Measurements from ENCODE around the gene CYP4F8.
A peak's percentile ranks its signal among the peaks of the same experiment; 100 is the strongest.
"Not testable (repeated sequence)": the region's sequence is repeated elsewhere in the genome, so short reads cannot be mapped to it uniquely, and the experiment has no call there.

Gene CYP4F8

DNA sequence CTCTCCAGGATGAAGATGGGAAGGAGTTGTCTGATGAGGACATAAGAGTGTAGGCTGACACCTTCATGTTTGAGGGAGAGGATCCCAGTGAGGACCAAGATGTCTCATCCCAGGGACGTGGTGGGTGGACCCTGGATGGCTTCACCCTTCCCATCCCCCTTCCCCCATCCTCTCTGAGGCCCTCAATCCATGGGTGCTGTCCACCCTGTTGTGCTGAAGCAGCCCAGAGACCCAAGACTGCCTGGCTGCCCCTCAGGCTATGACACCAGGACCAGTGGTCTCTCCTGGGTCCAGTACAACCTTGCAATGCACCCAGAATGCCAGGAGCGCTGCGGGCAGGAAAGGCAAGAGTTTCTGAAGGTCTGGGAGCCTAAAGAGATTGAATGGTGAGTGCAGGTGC, 54.4 kb downstream of the CYP4F8 start:
- Histone ChIP-seq H3K4me1 (ENCODE audit: control insufficient read depth, insufficient read depth, low read length) (peaks cover 13% of the 10 kb centered on the region), H3K27me3 (ENCODE audit: control insufficient read depth, insufficient read depth, low read length) (no peaks in the 10 kb centered on the region), H3K9ac (ENCODE audit: low read length) (no peak overlapping the region), H3K36me3 (ENCODE audit: control insufficient read depth, insufficient read depth, low read length) (no peaks in the 10 kb centered on the region), H3K4me3 (ENCODE audit: low read length) (no peak overlapping the region), H3K27ac (ENCODE audit: low read depth, low read length) (no peak overlapping the region)

DNA sequence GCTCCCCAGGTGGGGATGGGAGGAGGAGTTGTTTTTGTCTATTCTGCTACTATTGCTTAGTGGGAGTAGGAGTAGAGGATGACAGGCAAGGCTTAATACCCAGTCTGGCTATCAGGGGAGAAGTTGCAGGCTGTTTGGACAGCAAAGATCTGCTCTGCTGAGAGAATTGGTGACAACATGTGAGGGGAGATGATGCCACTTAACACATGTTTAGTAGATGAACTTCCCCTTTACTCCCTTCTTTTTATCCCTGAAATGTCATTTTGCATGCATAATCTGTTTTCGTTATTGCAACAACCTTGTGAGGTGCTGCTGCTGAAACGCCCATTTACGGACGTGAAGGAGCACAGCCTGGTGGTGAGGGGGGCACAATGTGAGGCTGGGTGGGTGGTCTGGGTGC, 54.9 kb downstream of the CYP4F8 start:
- Histone ChIP-seq H3K4me3 (ENCODE audit: low read length) (no peak overlapping the region), H3K27ac (ENCODE audit: low read depth, low read length) (no peak overlapping the region)

DNA sequence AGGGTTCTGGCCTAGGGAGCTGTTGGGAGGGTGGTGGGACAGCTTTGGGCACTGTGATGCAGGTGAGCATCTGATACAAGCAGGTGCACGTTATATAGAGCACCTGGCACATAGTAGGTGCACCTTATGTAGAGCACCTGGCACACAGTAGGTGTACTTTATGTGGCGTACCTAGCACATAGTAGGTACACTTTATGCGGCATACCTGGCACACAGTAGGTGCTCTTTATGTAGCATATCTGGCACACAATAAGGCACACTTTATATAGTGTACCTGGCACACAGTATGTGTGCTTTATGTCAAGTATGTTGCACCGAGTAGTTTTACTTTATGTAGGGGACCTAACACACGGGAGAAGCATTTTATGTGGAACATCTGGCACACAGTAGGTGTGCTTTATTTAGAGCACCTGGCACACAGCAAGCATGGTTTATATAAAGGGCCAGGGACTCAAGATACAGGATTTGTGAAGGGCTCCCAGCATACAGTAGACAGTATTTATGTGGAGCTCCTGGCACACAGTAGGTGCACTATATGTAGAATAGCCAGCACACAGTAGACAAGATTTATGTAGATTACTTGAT, 56.3 kb downstream of the CYP4F8 start:
- Histone ChIP-seq H3K27ac (ENCODE audit: low read depth, low read length) (no peak overlapping the region), H3K9ac (ENCODE audit: low read length) (no peak overlapping the region), H3K4me3 (ENCODE audit: low read length) (no peak overlapping the region), H3K36me3 (ENCODE audit: control insufficient read depth, insufficient read depth, low read length) (no peaks in the 10 kb centered on the region), H3K27me3 (ENCODE audit: control insufficient read depth, insufficient read depth, low read length) (no peaks in the 10 kb centered on the region), H3K4me1 (ENCODE audit: control insufficient read depth, insufficient read depth, low read length) (peaks cover 13% of the 10 kb centered on the region)

More for the DNA sequence above, 54.9 kb downstream of the CYP4F8 start:
- Histone ChIP-seq H3K36me3 (ENCODE audit: control insufficient read depth, insufficient read depth, low read length) (no peaks in the 10 kb centered on the region), H3K9ac (ENCODE audit: low read length) (no peak overlapping the region), H3K4me1 (ENCODE audit: control insufficient read depth, insufficient read depth, low read length) (peaks cover 13% of the 10 kb centered on the region), H3K27me3 (ENCODE audit: control insufficient read depth, insufficient read depth, low read length) (no peaks in the 10 kb centered on the region)

DNA sequence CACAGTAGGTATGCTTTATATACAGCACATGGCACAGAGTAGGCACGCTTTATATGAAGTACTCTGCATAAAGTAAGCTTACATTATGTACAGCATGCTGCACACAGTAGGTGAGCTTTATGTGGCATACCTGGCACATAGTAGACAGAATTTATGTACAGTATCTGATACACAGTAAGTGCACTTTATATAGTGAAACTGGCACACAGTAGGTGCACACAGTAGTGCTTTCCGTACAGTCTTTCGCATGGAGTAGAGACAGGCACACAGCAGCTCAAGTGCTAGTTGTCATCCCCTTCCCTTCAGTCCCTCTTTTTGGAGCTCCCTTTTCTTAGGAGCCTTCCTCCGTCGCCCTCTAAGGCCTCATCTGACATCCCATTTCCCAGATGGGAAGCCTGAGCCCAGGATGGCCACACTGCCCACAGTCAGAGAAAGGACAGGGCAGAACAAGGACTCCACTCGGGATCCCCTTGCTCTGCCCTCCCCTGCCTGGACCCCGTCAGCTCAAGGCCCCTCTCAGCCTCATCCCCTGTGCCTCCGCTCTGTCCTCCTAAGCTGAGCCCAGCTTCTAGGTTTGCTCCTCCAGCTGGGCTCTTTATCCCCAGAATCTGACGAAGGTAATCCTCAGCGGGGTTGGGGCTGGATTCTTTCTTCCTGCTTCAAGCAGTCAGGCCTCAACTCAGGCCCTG, 57.0 kb downstream of the CYP4F8 start:
- Histone ChIP-seq H3K27me3 (ENCODE audit: control insufficient read depth, insufficient read depth, low read length) (no peaks in the 10 kb centered on the region), H3K4me3 (ENCODE audit: low read length) (peak overlapping the region; percentile 6), H3K4me1 (ENCODE audit: control insufficient read depth, insufficient read depth, low read length) (peaks cover 13% of the 10 kb centered on the region), H3K27ac (ENCODE audit: low read depth, low read length) (peak overlapping the region; percentile 70), H3K9ac (ENCODE audit: low read length) (peak overlapping the region; percentile 1), H3K36me3 (ENCODE audit: control insufficient read depth, insufficient read depth, low read length) (no peaks in the 10 kb centered on the region)

DNA sequence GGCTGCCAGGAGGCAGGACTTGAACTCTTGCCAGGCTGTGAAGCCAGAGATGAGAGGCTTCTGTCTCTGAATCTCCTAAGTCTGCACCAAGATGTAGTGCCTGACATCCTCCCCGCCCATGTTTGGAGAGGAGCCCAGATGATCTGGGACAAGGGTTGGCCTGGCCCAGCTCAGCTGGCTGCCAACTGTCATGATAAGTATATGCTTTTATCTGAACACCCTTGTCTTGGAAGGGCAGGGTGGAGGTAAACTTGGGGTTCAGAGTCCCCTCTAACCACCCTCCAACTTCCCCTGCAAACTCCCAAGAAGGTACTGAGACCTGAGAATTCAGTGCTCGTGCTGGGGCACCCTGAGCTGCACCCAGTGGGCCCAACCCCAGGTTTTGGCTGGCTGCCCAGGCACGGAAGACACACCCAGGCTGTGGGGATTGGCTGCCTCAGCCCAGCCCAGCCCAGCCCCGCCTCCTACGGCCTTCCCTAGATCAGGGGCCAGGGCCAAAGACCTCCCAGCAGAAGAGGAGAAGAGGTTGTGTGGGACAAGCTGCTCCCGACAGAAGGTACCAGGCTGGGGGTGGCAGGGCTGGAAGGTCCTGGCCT, 57.7 kb downstream of the CYP4F8 start, which contains the start of gene CYP4F12:
CYP4F12 (plus strand) TSS at position 508 of the 596 bp plus-strand sequence. CDS start 443 bp downstream, outside the sequence.
- Histone ChIP-seq H3K27me3 (ENCODE audit: control insufficient read depth, insufficient read depth, low read length) (no peaks in the 10 kb centered on the region), H3K4me1 (ENCODE audit: control insufficient read depth, insufficient read depth, low read length) (peaks cover 13% of the 10 kb centered on the region), H3K9ac (ENCODE audit: low read length) (peak within 1 kb of the TSS; percentile 58), H3K4me3 (ENCODE audit: low read length) (peak within 1 kb of the TSS; percentile 68), H3K36me3 (ENCODE audit: control insufficient read depth, insufficient read depth, low read length) (no peaks in the 10 kb centered on the region), H3K27ac (ENCODE audit: low read depth, low read length) (peak within 1 kb of the TSS; percentile 70)

DNA sequence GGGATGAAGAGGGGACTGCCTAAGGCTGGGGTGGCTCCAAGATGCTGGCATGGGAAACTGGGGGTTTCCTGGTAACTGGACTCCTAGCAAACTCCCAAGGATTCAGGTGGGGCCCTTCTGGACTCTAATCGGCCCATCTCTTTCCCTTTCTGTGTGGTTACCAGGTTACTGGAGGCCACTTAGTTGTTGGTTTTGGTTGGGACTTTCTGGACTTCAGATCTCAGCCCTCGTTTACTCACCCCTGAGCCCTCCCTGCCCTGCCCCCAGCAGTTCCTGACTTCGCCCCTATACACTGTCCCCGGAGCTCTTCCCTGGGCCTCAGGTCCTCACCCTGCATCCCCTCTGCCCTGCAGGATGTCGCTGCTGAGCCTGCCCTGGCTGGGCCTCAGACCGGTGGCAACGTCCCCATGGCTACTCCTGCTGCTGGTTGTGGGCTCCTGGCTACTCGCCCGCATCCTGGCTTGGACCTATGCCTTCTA, 58.2 kb downstream of the CYP4F8 start:
- H3K27me3 ChIP-seq (ENCODE audit: control insufficient read depth, insufficient read depth, low read length) = no peaks in the 10 kb centered on the region
- peak overlapping the region; percentile 70 for H3K27ac ChIP-seq (ENCODE audit: low read depth, low read length)
- peak overlapping the region; percentile 58 for H3K9ac ChIP-seq (ENCODE audit: low read length)
- H3K36me3 ChIP-seq (ENCODE audit: control insufficient read depth, insufficient read depth, low read length) = peaks cover 2% of the 10 kb centered on the region
- H3K4me3 ChIP-seq (ENCODE audit: low read length) = peak overlapping the region; percentile 68
- peaks cover 13% of the 10 kb centered on the region for H3K4me1 ChIP-seq (ENCODE audit: control insufficient read depth, insufficient read depth, low read length)

DNA sequence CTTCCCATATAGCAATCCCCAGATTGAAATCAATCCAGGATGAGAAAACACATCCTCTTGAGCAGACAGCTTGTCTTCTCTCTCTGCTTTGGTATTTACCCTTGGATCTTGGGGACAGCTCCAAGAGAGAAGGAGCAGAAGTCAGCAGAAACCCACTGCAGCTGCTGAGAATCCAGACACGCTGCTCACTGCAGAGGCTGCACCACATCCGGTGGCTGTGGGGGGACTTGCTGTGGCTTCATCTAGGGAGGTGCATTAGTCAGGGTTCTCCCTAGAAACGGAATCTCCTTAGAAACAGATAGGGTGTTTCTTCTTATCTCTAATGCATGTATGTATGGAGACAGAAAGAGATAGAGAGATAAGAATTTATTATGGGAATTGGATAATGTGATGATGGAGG, 60.5 kb downstream of the CYP4F8 start:
- Histone ChIP-seq H3K9ac (ENCODE audit: low read length) (no peak overlapping the region), H3K36me3 (ENCODE audit: control insufficient read depth, insufficient read depth, low read length) (peaks cover 6% of the 10 kb centered on the region), H3K27ac (ENCODE audit: low read depth, low read length) (no peak overlapping the region), H3K27me3 (ENCODE audit: control insufficient read depth, insufficient read depth, low read length) (no peaks in the 10 kb centered on the region), H3K4me1 (ENCODE audit: control insufficient read depth, insufficient read depth, low read length) (peaks cover 13% of the 10 kb centered on the region), H3K4me3 (ENCODE audit: low read length) (no peak overlapping the region)

DNA sequence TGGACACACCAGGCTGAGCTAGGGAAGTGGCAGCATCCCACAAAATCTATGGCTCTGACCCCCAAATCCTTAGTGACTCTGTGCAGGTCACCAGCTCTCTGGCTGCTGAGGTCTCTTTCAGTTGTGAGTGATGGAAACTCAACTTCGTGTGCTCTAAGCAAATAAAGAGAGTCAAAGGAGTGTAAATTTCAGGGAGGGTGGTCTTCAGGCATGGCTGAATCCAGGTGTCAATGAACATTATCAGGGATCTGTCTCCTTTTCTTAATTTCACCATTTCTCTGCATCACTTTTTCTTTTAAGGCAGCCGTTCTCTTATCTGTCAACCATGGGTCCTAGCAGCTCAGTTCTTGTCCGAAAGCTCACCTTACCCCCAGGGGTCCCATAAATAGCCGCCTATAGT, 64.1 kb downstream of the CYP4F8 start:
- H3K9ac ChIP-seq (ENCODE audit: low read length) = no peak overlapping the region
- H3K4me3 ChIP-seq (ENCODE audit: low read length) = no peak overlapping the region
- H3K27me3 ChIP-seq (ENCODE audit: control insufficient read depth, insufficient read depth, low read length) = no peaks in the 10 kb centered on the region
- peaks cover 11% of the 10 kb centered on the region for H3K36me3 ChIP-seq (ENCODE audit: control insufficient read depth, insufficient read depth, low read length)
- H3K27ac ChIP-seq (ENCODE audit: low read depth, low read length) = no peak overlapping the region
- no peaks in the 10 kb centered on the region for H3K4me1 ChIP-seq (ENCODE audit: control insufficient read depth, insufficient read depth, low read length)

DNA sequence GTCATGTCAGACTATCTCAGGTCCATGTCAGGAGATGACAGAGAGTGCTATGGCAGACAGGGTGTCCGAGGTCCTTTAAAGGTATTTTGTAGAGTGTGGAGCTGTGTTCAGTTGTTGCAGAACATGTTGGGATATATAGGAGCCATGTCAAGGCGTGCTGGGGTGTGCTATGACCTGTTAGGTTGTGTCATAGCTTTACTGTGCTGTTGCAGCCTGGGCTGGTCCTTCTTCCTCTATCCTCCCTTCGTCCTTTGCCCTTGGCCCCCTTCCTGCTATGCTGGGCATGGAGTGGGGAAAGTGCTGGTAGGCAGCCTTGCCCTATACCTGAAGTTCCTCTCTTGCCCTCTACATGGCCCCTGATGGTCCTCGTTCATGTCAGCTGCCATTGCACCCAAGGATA, 64.8 kb downstream of the CYP4F8 start:
- not testable (repeated sequence) for H3K4me1 ChIP-seq (ENCODE audit: control insufficient read depth, insufficient read depth, low read length); H3K4me3 ChIP-seq (ENCODE audit: low read length); H3K9ac ChIP-seq (ENCODE audit: low read length); H3K27me3 ChIP-seq (ENCODE audit: control insufficient read depth, insufficient read depth, low read length); H3K27ac ChIP-seq (ENCODE audit: low read depth, low read length)
- H3K36me3 ChIP-seq (ENCODE audit: control insufficient read depth, insufficient read depth, low read length) = peaks cover 11% of the 10 kb centered on the region

All from rectal smooth muscle tissue (tissue), 1 donor.